ENCODE measurements around the gene KLF13.

The KLF13 gene

GRCh38 chr15:31300981-31301672 lies 25.5 kb upstream of the KLF13 start:
- DNase-seq, result no peak

GRCh38 chr15:31301673-31301990 lies 25.0 kb upstream of the KLF13 start:
- no peak for DNase-seq

- DNase-seq, result no peak
These were observed 24.5 kb upstream of the KLF13 start for GRCh38 chr15:31302029-31302657.

- DNase-seq, result peak; percentile 47
These were observed 23.6 kb upstream of the KLF13 start for GRCh38 chr15:31302778-31303725.

- DNase-seq, result no peak
These were observed 22.6 kb upstream of the KLF13 start for GRCh38 chr15:31303726-31304648.

GRCh38 chr15:31304751-31305365 lies 21.8 kb upstream of the KLF13 start:
- no peak for DNase-seq

GRCh38 chr15:31305375-31305774 lies 21.3 kb upstream of the KLF13 start:
- no peak for DNase-seq

GRCh38 chr15:31305796-31306425 lies 20.7 kb upstream of the KLF13 start:
- DNase-seq, result no peak

- no peak for DNase-seq
These were observed 20.0 kb upstream of the KLF13 start for GRCh38 chr15:31306426-31307269.

GRCh38 chr15:31307270-31308184 lies 19.1 kb upstream of the KLF13 start:
- no peak for DNase-seq

- peak; percentile 29 for DNase-seq
These were observed 18.4 kb upstream of the KLF13 start for GRCh38 chr15:31308185-31308639.

GRCh38 chr15:31309893-31310606 lies 16.6 kb upstream of the KLF13 start:
- DNase-seq, result no peak

- DNase-seq, result no peak
These were observed 14.7 kb upstream of the KLF13 start for GRCh38 chr15:31311735-31312619.

- DNase-seq, result no peak
These were observed 13.4 kb upstream of the KLF13 start for GRCh38 chr15:31313223-31313622.

- DNase-seq, result no peak
These were observed 12.3 kb upstream of the KLF13 start for GRCh38 chr15:31314380-31314779.

GRCh38 chr15:31316135-31316795 lies 10.4 kb upstream of the KLF13 start:
- DNase-seq, result no peak

- no peak for DNase-seq
These were observed 9.6 kb upstream of the KLF13 start for GRCh38 chr15:31317017-31317416.
